Tibial nerve (tissue), 4 donors: ENCODE results near the gene COL27A1. TPM values are rescaled to one million over a fixed set of nuclear protein-coding genes. Genes with fewer than 3 reads are reported as not detected.

Experiments
- DNase-seq, 2 donors: peaks; one replicate each; pipeline ENCODE4 v3.0.0-alpha.2; 2019; ENCODE audit warnings: low spot score in 2 of 2
- H3K27ac ChIP-seq, 4 donors: fragments of 200-600 bp; sonication (generic) in 3 of 4; one replicate each; pipeline ENCODE4 v1.5.1; 2017 to 2019; ENCODE audit warnings: mild to moderate bottlenecking in 1 of 4
- H3K27me3 ChIP-seq, 2 donors: fragments of 200-600 bp; sonication (generic) in 1 of 2; one replicate each; pipeline versions ENCODE4 v1.5.1 to v1.6.0; 2017 to 2019
- H3K36me3 ChIP-seq, 3 donors: fragments of 200-600 bp; sonication (generic); one replicate each; pipeline ENCODE4 v1.5.1; 2018 to 2019
- H3K4me1 ChIP-seq, 4 donors: fragments of 200-600 bp; sonication (generic) in 3 of 4; one replicate each; pipeline ENCODE4 v1.5.1; 2017 to 2019
- H3K4me3 ChIP-seq, 4 donors: fragments of 200-600 bp; sonication (generic) in 3 of 4; one replicate each; pipeline ENCODE4 v1.5.1; 2017 to 2019; ENCODE audit warnings: mild to moderate bottlenecking in 1 of 4, moderate library complexity in 1 of 4
- H3K9me3 ChIP-seq, 4 donors: fragments of 200-600 bp; sonication (generic) in 3 of 4; one replicate each; pipeline ENCODE4 v1.5.1; 2017 to 2019
- CTCF ChIP-seq, 5 experiments: fragments of 200-600 bp in 3 of 5; fragments of 450-650 bp in 2 of 5; sonication (generic) in 3 of 5; IDR thresholded peaks; one replicate each; pipeline ENCODE4 v1.5.1; 2016 to 2019; ENCODE audit warnings: antibody characterized with exemption in 5 of 5, mild to moderate bottlenecking in 3 of 5, moderate library complexity in 2 of 5
- EP300 ChIP-seq, 2 donors: sonication (generic); formaldehyde crosslinking; IDR thresholded peaks; one replicate each; pipeline ENCODE4 v1.6.1; 2017; ENCODE audit warnings: antibody characterized with exemption in 2 of 2, mild to moderate bottlenecking in 1 of 2
- POLR2A ChIP-seq, 2 donors: fragments of 450-650 bp; IDR thresholded peaks; one replicate each; pipeline ENCODE4 v1.6.1; 2017; ENCODE audit warnings: antibody characterized with exemption in 2 of 2, mild to moderate bottlenecking in 2 of 2, moderate library complexity in 2 of 2
- WGBS, 2 donors: methylation state at CpG; one replicate each; pipeline ENCODE4 v1.1.5; 2018; 5-methylcytosine and 5-hydroxymethylcytosine counted together
- total RNA-seq, 4 donors: library from RNA; depleted of rRNA; stranded (reverse); fragments of >200 nt; gene quantifications; one replicate each; pipeline ENCODE4 v1.1.0, GENCODE V29; 2016

The COL27A1 gene
- total RNA-seq, 4 donors from 2014 or later: 14.9 to 55.8 (median 27.7) TPM

- 35 to 47% methylated on average over 8 to 10 of the region's 10 CpGs for WGBS, 2 donors
- H3K4me1 ChIP-seq: peaks cover 0 to 36% (median 20%) of the 10 kb centered on the region in 4 donors
- no peaks in the 10 kb centered on the region for H3K9me3 ChIP-seq
- no peak for TF ChIP-seq POLR2A (IDR thresholded peaks at IDR 0.05)
- peak in 1 of 2 donors; percentile 56 for TF ChIP-seq EP300 (IDR thresholded peaks at IDR 0.05)
- no peak overlapping the region for H3K4me3 ChIP-seq
- peaks cover 0 to 32% (median 0%) of the 10 kb centered on the region in 3 donors for H3K36me3 ChIP-seq
- no peaks in the 10 kb centered on the region for H3K27me3 ChIP-seq
- peak overlapping the region; percentile 52 to 86 (median 72) for H3K27ac ChIP-seq
- no peak for DNase-seq
Measured at GRCh38 chr9:114205171-114206015, 50.1 kb downstream of the COL27A1 start.

- no peak for DNase-seq
- TF ChIP-seq POLR2A (IDR thresholded peaks at IDR 0.05) (no peak), EP300 (IDR thresholded peaks at IDR 0.05) (no peak), CTCF (IDR thresholded peaks at IDR 0.05) (no peak)
- WGBS, 2 donors: 68 to 100% methylated on average over 3 to 5 of the region's 5 CpGs
- H3K9me3 ChIP-seq: no peaks in the 10 kb centered on the region
- H3K4me1 ChIP-seq: peaks cover 0 to 36% (median 20%) of the 10 kb centered on the region in 4 donors
- H3K27ac ChIP-seq: peak overlapping the region; percentile 52 to 86 (median 72)
- no peaks in the 10 kb centered on the region for H3K27me3 ChIP-seq
- peaks cover 0 to 35% (median 0%) of the 10 kb centered on the region in 3 donors for H3K36me3 ChIP-seq
- H3K4me3 ChIP-seq: no peak overlapping the region
Measured at GRCh38 chr9:114206221-114206789, 51.0 kb downstream of the COL27A1 start.

GRCh38 chr9:114207034-114207810 is 51.9 kb downstream of the COL27A1 start:
- no peak for DNase-seq
- Histone ChIP-seq H3K4me3 (no peak overlapping the region), H3K36me3 (peaks cover 0 to 38% (median 0%) of the 10 kb centered on the region in 3 donors), H3K27me3 (no peaks in the 10 kb centered on the region), H3K27ac (peak overlapping the region in 3 of 4 donors; percentile 8 to 86 (median 83)), H3K9me3 (no peaks in the 10 kb centered on the region), H3K4me1 (peaks cover 0 to 36% (median 20%) of the 10 kb centered on the region in 4 donors)
- WGBS, 2 donors: 54 to 56% methylated on average over 9 of the region's 9 CpGs
- TF ChIP-seq EP300 (IDR thresholded peaks at IDR 0.05) (no peak), CTCF (IDR thresholded peaks at IDR 0.05) (no peak), POLR2A (IDR thresholded peaks at IDR 0.05) (no peak)

- Histone ChIP-seq H3K27me3 (no peaks in the 10 kb centered on the region), H3K4me1 (peaks cover 0 to 36% (median 20%) of the 10 kb centered on the region in 4 donors), H3K36me3 (peaks cover 0 to 39% (median 0%) of the 10 kb centered on the region in 3 donors), H3K9me3 (no peaks in the 10 kb centered on the region), H3K4me3 (no peak overlapping the region), H3K27ac (peak overlapping the region in 1 of 4 donors; percentile 83)
- DNase-seq: no peak
- TF ChIP-seq CTCF (IDR thresholded peaks at IDR 0.05): no peak
- no peak for TF ChIP-seq POLR2A (IDR thresholded peaks at IDR 0.05)
- 96 to 97% methylated on average over 4 to 6 of the region's 6 CpGs for WGBS, 2 donors
Measured at GRCh38 chr9:114207845-114208244, 52.5 kb downstream of the COL27A1 start.

GRCh38 chr9:114209151-114209550 is 53.8 kb downstream of the COL27A1 start:
- no peak for DNase-seq
- Histone ChIP-seq H3K27me3 (no peaks in the 10 kb centered on the region), H3K4me1 (peaks cover 0 to 25% (median 20%) of the 10 kb centered on the region in 4 donors), H3K36me3 (peaks cover 0 to 52% (median 0%) of the 10 kb centered on the region in 3 donors), H3K27ac (no peak overlapping the region), H3K9me3 (no peaks in the 10 kb centered on the region), H3K4me3 (no peak overlapping the region)
- TF ChIP-seq CTCF (IDR thresholded peaks at IDR 0.05): no peak
- TF ChIP-seq EP300 (IDR thresholded peaks at IDR 0.05): no peak
- no peak for TF ChIP-seq POLR2A (IDR thresholded peaks at IDR 0.05)
- 90 to 96% methylated on average over 18 of the region's 18 CpGs for WGBS, 2 donors
